SK-N-MC (cell line): ENCODE measurements around the gene SIX3.
A peak's percentile ranks its signal among the peaks of the same experiment; 100 is the strongest.

Experiments used
- DNase-seq: peaks from one replicate; pipeline ENCODE4 v3.0.0-alpha.2; 2011; ENCODE audit warnings: low read depth, low spot score
- H3K27ac ChIP-seq: fragments of 200-600 bp; sonication (generic); 2 replicates; pipeline ENCODE4 v1.5.1; 2016; ENCODE audit warnings: mixed run types
- H3K36me3 ChIP-seq: fragments of 200-600 bp; sonication (generic); 2 replicates; pipeline ENCODE4 v1.6.1; 2017; ENCODE audit warnings: antibody characterized with exemption, low read length, mixed read lengths; ENCODE audit not compliant: insufficient read depth
- H3K4me3 ChIP-seq: fragments of 200-600 bp; sonication (generic); 2 replicates; pipeline ENCODE4 v1.5.1; 2016
- H3K9ac ChIP-seq: fragments of 200-600 bp; sonication (generic); 2 replicates; pipeline ENCODE4 v1.8.0; 2017; ENCODE audit warnings: mixed run types, mixed read lengths; ENCODE audit not compliant: insufficient read length
- H3K9me3 ChIP-seq: fragments of 200-600 bp; sonication (generic); 2 replicates; pipeline ENCODE4 v1.6.1; 2017; ENCODE audit warnings: low read depth, mild to moderate bottlenecking, antibody characterized with exemption, low read length, moderate library complexity, mixed read lengths
- EZH2 ChIP-seq: fragments of 200-600 bp; sonication (generic); IDR thresholded peaks from one replicate; pipeline ENCODE4 v1.6.1; 2017; ENCODE audit warnings: antibody characterized with exemption
- FOXP2 ChIP-seq: optimal IDR thresholded peaks from 2 replicates; pipeline ENCODE3; 2011; ENCODE audit warnings: mild to moderate bottlenecking, moderate library complexity; ENCODE audit not compliant: insufficient read depth; ENCODE audit errors: extremely low read length, control extremely low read depth
- POLR2AphosphoS5 ChIP-seq: IDR thresholded peaks from 2 replicates; pipeline ENCODE4 v1.6.1; 2012; ENCODE audit warnings: mild to moderate bottlenecking, low read depth, low read length, borderline replicate concordance

SIX3 gene

DNA sequence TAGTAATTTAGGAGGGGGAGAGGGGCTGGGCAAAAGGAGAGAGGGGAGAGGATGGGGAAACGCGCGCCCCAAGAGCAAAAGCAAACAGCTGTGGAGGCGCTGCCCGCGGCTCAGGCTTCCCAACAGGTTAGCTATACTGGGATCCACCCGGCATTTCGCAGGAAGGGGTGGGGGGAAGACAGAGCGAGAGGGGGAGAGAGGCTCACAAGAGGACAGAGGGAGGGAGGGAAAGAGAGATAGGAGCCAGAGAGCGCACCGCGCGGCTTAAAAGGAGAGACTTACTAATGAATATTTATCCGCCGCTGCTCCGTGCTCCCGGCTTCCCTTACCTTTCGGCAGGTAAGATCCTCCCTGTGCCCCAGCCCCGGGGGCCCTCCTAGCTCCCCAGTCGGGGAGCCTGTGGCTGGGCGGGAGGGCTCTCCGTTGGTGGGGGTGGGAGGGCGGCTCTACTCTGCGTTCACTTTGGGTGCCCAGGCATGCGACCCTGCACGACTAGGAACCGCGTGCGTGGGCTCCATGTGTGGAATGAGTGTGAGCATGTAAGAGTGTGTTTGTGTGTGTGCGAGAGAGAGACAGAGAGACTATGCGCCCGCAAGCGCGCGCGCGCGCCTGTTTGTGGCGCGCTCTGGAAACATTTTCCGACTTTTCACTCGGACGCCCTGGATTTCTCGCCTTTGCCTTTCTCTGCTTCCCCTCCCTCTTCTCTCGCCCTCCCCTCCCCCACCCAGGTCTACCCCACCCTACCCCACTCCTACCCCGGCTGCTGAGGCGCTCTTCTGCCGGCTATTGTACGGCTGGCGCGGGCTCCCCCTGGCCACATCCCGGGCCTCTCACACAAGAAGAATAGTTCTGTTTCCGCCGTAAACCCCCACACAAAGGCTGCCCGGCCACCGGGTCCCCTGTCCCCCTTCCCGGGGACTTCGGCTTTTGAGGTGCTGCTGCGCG is 7.2 kb upstream of the SIX3 start:
- H3K9me3 ChIP-seq, result no peaks in the 10 kb centered on the region
- TF ChIP-seq POLR2AphosphoS5, result no peak
- peak overlapping the region; percentile 83 for H3K9ac ChIP-seq
- no peak for DNase-seq
- H3K36me3 ChIP-seq, result no peaks in the 10 kb centered on the region
- H3K27ac ChIP-seq, result no peak overlapping the region
- peak overlapping the region; percentile 84 for H3K4me3 ChIP-seq

DNA sequence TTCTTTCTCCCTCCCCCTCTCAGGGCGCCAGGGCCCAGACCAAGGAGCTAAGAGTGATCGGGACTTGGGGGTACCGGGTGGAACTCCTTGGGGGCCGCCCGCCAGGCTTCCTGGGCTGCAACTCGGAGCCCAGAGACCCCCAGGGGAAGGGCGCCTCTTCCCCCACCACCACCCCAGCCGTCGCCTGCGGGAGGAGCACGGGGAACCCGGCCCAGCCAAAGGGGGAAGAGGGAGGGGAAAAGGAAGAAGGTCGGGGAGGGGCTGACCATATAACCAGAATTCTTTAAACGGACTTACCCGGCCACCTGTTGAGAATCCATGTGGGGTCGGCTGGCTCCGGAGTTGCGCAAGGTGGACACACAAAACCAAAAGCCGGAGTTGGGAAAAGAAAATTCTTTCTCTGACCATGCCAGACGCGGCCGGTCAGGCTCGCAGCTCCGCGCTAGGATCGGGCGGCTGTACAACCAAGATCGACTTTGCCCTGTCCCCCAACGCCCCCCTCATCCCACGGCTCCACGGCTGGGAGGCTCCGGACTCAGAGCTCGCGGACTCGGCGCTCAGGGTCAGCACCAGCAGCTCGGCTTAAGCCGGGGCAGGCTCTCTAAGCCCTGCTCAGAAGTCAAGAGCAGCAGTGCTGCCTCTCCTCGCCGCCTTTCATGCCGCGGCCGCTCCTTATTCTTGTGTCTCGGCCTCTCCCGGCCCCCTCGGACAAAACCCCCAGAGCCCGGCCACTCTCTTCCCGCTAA is 6.3 kb upstream of the SIX3 start:
- Histone ChIP-seq H3K36me3 (no peaks in the 10 kb centered on the region), H3K9me3 (no peaks in the 10 kb centered on the region), H3K27ac (no peak overlapping the region), H3K4me3 (peak overlapping the region; percentile 84), H3K9ac (peak overlapping the region; percentile 83)
- DNase-seq, result no peak
- TF ChIP-seq POLR2AphosphoS5, result no peak
- no peak for TF ChIP-seq EZH2
- no peak for TF ChIP-seq FOXP2

DNA sequence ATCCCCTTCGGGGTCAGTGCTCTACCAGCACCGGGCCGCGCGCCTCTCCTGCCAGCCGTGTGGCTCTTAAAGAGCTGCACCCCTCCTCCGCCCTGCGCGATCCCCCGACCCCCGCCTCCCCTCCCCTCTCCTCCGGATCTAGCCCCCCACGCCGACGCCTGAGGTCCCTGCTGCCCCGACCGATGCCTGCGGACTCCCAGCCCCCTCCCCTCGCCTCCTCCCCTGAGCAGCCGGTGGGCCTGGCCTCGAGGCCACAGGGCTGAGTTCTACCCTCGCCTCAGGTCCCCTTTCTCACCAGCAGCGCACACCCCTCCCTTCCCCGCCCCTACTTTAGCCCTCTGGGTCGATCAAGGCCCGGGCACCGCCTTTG is 5.8 kb upstream of the SIX3 start:
- H3K4me3 ChIP-seq, result no peak overlapping the region
- DNase-seq, result no peak
- no peak for TF ChIP-seq POLR2AphosphoS5
- TF ChIP-seq FOXP2, result no peak
- no peak for TF ChIP-seq EZH2
- no peaks in the 10 kb centered on the region for H3K36me3 ChIP-seq
- H3K9ac ChIP-seq, result no peak overlapping the region
- H3K27ac ChIP-seq, result no peak overlapping the region
- no peaks in the 10 kb centered on the region for H3K9me3 ChIP-seq

DNA sequence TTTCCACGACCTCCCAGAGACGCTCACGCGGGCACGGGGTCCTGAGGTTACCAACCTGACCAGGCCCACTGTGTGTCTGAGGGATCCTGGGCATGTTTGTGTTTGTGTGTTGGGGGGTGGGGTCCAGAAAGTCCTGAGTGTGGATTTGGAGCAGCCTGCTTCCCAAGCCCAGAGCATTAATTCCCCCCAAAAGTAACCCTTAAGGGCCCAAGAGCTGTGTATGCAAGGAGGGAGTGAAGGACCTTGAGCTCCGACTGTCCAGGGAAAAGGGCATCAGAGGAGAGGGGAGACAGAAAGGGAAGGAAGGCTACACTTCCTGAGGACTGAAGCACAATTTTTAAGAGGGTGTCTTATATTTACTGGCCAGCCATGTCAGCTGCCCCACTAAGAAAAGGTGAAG is 5.2 kb upstream of the SIX3 start:
- TF ChIP-seq EZH2, result no peak
- TF ChIP-seq FOXP2, result no peak
- no peak for TF ChIP-seq POLR2AphosphoS5
- Histone ChIP-seq H3K4me3 (no peak overlapping the region), H3K9me3 (no peaks in the 10 kb centered on the region), H3K27ac (no peak overlapping the region), H3K36me3 (no peaks in the 10 kb centered on the region), H3K9ac (no peak overlapping the region)
- DNase-seq, result no peak

DNA sequence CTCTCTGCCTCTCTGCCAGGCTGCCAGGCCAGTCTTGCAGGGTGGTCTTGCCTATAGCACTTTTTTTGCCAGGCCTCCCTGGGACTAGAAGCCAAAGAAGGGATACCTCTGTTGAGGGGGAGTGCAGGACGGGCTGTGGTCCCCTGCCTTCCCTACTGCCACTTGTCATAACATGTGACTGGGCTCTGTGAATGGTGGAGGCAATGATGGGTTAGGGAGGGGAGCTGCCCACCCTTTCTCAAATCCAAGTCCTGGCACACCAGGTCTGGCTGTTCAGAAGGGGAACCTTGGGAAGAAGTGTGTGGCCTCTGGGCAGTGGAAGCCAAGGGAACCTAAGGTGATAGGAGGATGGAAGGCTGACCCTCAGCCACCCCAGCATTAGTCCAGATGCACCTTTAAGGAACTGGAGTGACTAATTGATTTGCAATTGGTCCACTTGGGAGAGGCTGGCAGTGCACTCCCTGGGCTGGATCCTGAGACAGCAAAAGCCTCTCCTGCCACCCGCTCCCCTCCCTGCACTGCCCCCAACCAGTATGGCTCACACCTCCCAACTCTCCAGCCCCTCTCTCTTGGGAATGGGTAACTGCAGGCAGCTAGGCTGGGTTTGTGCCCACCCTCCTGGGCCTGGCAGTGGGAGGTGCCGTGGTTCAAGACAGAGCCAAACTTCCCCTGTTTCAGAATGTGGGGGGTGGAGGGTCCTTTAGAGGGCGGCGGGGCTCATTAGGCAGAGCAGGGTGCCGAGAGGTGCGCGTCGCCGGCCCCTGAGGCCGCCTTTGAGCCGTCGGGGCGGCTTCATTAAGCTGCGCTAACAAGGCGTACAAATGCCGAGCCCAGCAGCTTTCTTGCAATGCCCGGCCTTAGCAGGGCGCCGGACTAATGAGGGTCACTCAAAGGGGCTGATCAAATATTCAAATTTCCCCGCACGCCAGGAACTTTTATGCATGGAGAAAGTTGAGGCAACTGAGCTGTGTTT is 4.5 kb upstream of the SIX3 start:
- Histone ChIP-seq H3K9me3 (no peaks in the 10 kb centered on the region), H3K36me3 (no peaks in the 10 kb centered on the region), H3K4me3 (no peak overlapping the region), H3K9ac (no peak overlapping the region), H3K27ac (no peak overlapping the region)
- DNase-seq, result no peak
- TF ChIP-seq POLR2AphosphoS5 (no peak), EZH2 (no peak), FOXP2 (no peak)

DNA sequence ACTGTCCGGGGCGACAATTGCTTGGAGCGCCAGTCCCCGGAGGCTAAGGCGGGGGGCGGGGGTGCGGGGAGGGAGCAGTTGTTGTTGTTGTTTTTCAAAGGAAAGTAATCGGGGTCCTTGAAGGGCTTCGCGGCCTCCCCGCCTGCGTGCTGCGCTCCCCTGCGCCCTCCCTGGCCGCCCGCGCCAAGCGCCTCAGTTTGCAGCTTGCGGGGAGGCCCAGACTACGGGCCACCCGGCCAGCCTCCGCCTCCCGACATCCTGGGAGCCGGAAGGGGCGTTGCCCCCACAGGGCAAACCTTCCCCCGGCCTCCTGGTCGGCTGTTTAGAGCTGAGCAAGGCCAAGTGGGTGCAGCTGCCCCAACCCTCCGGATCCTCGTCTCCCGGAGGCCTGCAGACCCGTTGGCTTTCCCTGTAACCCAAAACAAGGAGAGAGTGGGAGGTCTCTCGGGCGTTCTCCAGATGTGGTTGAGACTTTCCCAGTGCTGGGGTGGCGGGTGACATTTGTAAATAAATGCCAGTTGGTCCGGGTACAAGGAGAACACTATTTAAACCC is 3.7 kb upstream of the SIX3 start:
- H3K4me3 ChIP-seq, result no peak overlapping the region
- no peak overlapping the region for H3K9ac ChIP-seq
- H3K9me3 ChIP-seq, result no peaks in the 10 kb centered on the region
- no peak for DNase-seq
- TF ChIP-seq EZH2 (no peak), POLR2AphosphoS5 (no peak), FOXP2 (no peak)
- H3K36me3 ChIP-seq, result no peaks in the 10 kb centered on the region
- H3K27ac ChIP-seq, result no peak overlapping the region

DNA sequence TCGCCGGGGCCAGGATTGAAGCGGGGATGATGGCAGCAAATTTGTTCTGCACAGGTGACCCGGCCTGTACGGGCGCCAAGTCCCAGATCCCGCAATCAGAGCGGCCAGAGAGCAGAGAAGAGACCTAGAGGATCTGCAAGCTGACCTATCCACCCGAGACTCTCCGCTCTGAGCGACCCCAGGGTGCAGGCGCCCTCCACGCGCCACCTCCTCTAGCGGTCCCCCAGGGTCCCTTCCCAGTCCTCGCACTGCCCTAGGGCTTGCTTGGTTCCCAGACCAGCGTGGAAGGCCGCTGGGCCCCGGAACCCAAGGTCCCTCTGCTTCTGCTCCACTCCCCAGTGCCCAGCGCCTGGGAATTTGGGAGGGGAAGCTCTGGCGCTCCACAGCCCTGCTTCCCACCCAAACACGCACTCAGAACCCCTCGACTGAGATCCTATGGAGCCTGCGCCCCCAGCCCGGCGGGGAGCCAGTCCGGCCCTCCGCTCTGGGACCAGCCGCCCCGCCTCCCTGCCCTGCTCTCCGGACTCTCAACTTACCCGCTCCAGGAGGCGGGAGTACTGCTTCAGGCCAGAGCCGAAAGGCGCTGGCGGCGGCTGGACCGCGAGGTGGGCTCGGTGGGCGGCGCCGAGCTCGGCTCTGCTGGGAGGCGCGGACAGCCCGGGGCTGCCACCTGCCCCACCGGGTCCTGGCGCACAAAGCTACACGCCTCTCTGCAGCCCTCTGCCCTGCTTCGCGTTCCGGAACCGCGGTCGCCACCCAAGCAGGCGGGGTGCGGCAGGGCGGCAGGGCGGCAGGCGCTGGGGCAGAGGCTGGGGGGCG is 3.0 kb upstream of the SIX3 start:
- Histone ChIP-seq H3K4me3 (peak overlapping the region; percentile 28; the same call in 1 of the 2 replicates), H3K9ac (no peak overlapping the region), H3K9me3 (no peaks in the 10 kb centered on the region), H3K27ac (no peak overlapping the region), H3K36me3 (no peaks in the 10 kb centered on the region)
- TF ChIP-seq POLR2AphosphoS5, result no peak
- TF ChIP-seq FOXP2, result no peak
- DNase-seq, result no peak
